ENCODE results near the gene CAPG.
"Not testable (repeated sequence)": the region's sequence is repeated elsewhere in the genome, so short reads cannot be mapped to it uniquely, and the experiment has no call there.

Gene CAPG

GRCh38 chr2:85396531-85397470 is 13.4 kb downstream of the CAPG start:
- no peak for DNase-seq (ENCODE audit: low read depth)

DNA sequence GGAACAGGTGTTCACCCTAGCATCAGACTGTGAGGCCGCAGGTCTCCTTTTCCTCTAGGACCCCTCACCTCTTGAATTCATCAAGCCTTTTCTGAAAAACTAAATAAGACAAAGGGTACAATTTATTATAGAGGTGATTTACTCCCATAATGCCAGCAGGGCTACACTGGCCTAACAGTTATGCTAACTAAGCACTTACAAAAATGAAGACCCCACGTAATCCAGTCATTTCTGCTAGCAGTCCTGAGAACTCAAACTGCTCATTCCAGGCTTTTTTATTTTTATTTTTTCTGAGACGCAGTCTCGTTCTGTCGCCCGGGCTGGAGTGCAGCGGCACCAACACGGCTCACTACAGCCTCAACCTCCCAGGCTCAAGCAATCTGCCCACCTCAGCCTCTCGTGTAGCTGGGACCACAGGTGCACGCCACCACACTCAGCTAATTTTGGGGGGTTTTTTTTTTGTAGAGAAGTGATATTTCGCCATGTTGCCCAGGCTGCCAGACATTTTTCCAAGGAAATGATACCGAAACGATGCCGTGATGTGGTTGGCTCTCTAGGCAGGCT is 14.2 kb downstream of the CAPG start:
- DNase-seq (ENCODE audit: low read depth): no peak

- DNase-seq (ENCODE audit: low read depth): no peak
Measured at GRCh38 chr2:85394976-85395375, 15.2 kb downstream of the CAPG start.

- no peak for DNase-seq (ENCODE audit: low read depth)
Measured at GRCh38 chr2:85394261-85394681, 15.9 kb downstream of the CAPG start.

GRCh38 chr2:85393836-85394235 is 16.3 kb downstream of the CAPG start:
- DNase-seq (ENCODE audit: low read depth): peak; percentile 78

DNA sequence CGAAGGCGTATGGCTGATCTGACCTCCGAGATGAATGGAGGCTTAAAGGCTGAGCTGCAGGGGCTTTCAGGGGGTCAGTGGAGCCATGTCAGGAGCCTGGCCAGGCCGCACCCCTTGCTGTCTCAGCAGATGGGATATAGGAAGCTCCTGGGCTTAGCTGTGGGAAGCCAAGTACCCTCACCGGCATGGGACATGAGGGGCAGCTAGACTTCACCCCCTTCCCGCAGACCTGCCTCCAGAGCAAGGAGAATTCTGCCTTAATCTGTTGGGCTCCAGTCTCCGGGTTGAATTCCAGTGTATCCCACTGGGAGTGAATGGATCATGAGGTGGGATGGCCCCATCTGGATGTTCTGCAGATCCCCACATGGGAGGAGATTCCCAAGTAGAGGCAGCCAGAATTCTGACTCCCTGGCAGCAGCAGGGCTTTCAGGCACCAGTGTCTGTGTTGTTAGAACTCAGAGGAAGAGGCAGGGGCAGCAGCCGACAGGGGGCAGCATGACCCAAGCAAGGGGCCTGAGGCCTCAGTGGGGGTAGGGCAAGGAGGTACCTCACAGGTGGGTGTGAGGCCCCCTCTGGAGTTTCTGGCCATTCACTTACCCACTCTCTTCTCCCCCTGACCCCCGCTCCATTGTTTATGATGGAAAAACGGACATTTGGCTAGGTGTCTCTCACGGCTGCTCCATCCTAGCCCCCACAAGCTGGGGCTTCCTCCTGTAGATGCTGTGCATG is 19.1 kb downstream of the CAPG start:
- peak; percentile 64 for DNase-seq (ENCODE audit: low read depth)

GRCh38 chr2:85388878-85389538 is 21.2 kb downstream of the CAPG start:
- no peak for DNase-seq (ENCODE audit: low read depth)

GRCh38 chr2:85387754-85388153 is 22.4 kb downstream of the CAPG start:
- no peak for DNase-seq (ENCODE audit: low read depth)

DNA sequence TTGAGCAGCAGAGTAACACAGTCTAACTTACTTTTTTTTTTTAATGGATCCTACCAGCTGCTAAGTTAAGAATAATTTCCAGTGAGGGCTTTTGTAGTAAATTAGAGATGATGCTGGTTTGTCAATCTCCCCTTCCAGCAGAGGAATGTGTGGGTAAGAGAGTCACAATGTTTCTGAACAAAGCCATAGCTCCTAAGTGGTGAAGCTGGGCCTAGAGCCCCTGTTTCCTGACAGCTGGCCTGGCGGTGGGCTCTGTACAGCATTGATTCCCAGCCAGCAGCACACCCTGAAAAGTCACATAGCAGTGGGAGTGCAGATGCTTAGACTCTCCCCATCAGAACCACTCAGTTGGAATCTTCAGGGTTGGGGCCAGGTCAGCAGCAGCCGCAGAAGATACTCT is 24.4 kb downstream of the CAPG start:
- no peak for DNase-seq (ENCODE audit: low read depth)

GRCh38 chr2:85383850-85384249 is 26.3 kb downstream of the CAPG start:
- DNase-seq (ENCODE audit: low read depth): no peak

DNA sequence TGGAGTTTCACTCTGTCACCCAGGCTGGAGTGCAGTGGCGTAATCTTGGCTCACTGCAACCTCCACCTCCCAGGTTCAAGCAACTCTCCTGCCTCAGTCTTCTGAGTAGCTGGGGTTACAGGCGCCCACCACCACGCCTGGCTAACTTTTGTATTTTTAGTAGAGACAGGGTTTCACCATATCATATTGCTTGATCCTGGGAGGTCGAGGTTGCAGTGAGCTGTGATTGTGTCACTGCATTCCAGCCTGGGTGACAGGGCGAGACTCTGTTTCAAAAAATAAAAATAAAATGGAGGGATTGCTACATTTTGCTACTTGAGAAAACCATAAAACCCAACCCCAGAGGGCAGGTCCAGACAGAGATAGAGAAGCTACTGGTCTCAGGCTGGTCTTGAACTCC is 27.0 kb downstream of the CAPG start:
- peak; percentile 31 for DNase-seq (ENCODE audit: low read depth)

- no peak for DNase-seq (ENCODE audit: low read depth)
Measured at GRCh38 chr2:85380048-85380447, 30.1 kb downstream of the CAPG start.

DNA sequence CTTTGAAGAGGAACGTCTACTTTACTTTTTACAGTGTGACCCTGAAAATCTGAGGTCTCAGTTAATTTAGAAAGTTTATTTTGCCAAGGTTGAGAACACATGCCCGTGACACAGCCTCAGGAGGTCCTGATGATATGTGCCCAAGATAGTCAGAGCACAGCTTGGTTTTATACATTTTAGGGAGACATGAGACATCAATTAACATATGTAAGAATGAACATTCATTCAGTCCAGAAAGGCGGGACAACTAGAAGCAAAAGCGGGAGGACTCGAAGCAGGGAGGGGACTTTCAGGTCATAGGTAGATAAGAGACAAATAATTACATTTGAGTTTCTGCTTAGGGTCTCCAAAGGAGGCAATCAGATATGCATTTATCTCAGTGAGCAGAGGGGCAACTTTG is 31.9 kb downstream of the CAPG start:
- DNase-seq (ENCODE audit: low read depth): no peak

DNA sequence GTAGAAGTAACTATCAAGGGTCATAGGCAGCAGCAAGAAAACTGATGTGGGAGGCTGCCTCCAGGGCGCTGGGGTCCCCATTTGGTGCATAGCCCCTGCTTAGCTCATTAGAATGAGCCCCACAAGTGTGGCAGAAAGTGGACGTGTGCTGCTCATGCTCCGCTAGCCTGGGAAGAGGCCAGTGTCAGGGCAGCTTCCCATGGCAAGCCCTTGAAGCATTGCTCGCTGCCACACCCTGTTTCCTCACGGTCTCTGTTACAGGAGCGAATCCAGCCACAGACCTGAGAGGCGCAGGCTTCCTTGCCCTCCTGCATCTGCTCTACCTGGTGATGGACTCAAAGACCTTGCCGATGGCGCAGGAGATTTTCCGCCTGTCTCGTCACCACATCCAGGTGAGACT is 33.1 kb downstream of the CAPG start:
- no peak for DNase-seq (ENCODE audit: low read depth)

DNA sequence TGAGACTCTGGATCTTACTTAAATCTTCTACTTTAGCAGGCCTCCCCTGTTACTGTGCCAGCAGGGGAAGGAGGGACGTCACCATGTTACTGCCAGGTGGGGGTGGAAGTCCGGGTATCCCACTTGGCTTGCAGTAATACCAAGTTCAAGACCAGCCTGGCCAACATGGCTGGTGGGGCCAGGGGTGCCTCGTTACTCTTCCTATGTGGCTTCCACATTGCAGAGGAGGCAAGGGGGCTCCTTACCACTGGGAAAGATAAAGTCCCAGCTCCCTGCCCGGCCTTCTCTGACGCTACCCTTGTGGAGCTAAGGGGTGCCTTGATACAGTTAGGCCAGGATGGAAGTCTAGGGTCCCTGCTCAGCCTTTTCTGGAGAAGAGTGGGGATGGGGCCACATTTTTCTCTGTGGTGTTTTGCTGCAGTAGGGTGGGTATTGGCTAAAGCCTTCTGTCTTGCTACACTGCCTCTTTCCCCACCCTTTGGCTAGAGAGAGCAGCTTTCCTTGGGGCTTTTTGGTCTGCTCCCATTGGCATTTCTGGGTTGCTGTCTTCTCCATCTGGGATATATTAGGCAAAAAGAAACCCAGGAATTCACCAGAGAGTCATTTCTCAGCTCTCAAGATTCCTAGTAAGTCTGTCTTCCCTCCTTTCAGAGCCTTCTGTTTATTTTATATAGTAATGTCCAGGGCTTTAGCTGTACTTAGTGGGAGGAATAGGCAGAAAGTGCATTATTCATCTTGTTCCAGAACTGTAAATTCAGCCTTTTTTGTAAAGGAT is 33.7 kb downstream of the CAPG start:
- no peak for DNase-seq (ENCODE audit: low read depth)

GRCh38 chr2:85371045-85371444 is 39.1 kb downstream of the CAPG start:
- no peak for DNase-seq (ENCODE audit: low read depth)

GRCh38 chr2:85369500-85369899 is 40.7 kb downstream of the CAPG start:
- DNase-seq (ENCODE audit: low read depth): no peak

DNA sequence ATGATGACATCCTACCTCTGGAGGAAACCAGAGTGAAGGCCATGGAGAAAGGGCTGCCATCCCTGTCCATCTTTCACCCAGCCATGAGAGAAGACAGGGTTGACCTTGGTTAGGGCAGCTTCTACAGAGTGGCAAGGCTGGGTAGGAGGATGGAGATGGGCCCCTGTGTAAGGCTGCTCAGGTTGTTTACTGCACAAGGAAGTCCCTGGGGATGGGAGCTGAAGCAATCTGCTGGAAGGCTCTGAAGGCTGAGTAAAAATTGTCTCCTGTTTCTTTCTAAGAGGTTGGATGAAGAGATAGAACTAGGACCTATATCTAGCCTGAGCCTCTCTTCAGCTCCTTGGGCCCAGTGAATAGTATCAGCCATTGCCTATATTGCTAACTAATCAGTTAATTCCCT is 41.2 kb downstream of the CAPG start:
- no peak for DNase-seq (ENCODE audit: low read depth)

DNA sequence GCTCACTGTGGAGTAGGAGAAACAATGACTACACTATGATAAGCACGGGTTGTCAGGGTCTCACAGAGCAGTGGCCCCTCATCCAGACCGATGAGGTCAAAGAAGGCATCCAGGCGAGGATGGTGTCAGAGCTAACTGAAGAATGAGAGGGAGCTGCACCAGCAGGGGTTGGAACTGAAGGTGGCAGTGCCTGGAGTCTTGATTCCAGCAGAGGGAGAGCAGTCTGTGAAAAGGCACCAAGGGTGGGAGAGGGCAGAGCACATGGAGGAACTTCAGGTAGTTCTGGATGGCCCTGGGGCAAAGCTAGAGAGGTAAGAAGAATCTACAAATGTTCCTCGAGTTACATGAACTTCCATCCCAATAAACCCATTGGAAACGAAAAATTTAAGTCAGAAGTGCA is 43.0 kb downstream of the CAPG start:
- DNase-seq (ENCODE audit: low read depth): no peak

- DNase-seq (ENCODE audit: low read depth): not testable (repeated sequence)
Measured at GRCh38 chr2:85362653-85363387, 47.3 kb downstream of the CAPG start.

- DNase-seq (ENCODE audit: low read depth): no peak
Measured at GRCh38 chr2:85357736-85358135, 52.4 kb downstream of the CAPG start.

Measured in ELR (cell line).